ENCODE data around the gene NTMT1. TPM values are rescaled to one million over a fixed set of nuclear protein-coding genes. Genes with fewer than 3 reads are reported as not detected.

NTMT1 gene
- total and polyA plus RNA-seq, 10 of the 15 experiments (the other 5 are each of a cell fraction or from before 2014, with no cell fraction given), result 12.8 to 85.4 (median 39.3) TPM

- TF ChIP-seq, protein P1, sequence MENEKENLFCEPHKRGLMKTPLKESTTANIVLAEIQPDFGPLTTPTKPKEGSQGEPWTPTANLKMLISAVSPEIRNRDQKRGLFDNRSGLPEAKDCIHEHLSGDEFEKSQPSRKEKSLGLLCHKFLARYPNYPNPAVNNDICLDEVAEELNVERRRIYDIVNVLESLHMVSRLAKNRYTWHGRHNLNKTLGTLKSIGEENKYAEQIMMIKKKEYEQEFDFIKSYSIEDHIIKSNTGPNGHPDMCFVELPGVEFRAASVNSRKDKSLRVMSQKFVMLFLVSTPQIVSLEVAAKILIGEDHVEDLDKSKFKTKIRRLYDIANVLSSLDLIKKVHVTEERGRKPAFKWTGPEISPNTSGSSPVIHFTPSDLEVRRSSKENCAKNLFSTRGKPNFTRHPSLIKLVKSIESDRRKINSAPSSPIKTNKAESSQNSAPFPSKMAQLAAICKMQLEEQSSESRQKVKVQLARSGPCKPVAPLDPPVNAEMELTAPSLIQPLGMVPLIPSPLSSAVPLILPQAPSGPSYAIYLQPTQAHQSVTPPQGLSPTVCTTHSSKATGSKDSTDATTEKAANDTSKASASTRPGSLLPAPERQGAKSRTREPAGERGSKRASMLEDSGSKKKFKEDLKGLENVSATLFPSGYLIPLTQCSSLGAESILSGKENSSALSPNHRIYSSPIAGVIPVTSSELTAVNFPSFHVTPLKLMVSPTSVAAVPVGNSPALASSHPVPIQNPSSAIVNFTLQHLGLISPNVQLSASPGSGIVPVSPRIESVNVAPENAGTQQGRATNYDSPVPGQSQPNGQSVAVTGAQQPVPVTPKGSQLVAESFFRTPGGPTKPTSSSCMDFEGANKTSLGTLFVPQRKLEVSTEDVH (IDR thresholded peaks at IDR 0.05; ENCODE audit: low read depth, partially characterized antibody), result no peak
Observed at GRCh38 chr9:129664746-129665388, 38.9 kb downstream of the NTMT1 start (continued).

- no peaks in the 10 kb centered on the region for H3K9me3 ChIP-seq (replicated peaks; ENCODE audit: control insufficient read depth, insufficient read depth, low read length)
- ChIA-PET RAD21 (ENCODE audit: unreplicated experiment) (no interaction called here), CTCF (no interaction called here), POLR2A (no interaction called here), SMC1A (ENCODE audit: uncharacterized antibody, unreplicated experiment) (no interaction called here)
- H4K20me1 ChIP-seq (ENCODE audit: control insufficient read depth, insufficient read depth), result no peaks in the 10 kb centered on the region
- 2% methylated on average over 9 of the region's 37 CpGs for WGBS (ENCODE audit: insufficient coverage, insufficient replicate concordance, low lambda C conversion rate, missing lambda C conversion rate)
- in situ Hi-C loops (cut with MboI), result no loop called here
- H3K27me3 ChIP-seq (replicated peaks in 1 of 2; ENCODE audit: control insufficient read depth in 2 of 2, insufficient read depth in 2 of 2, low read length in 1 of 2), result no peaks in the 10 kb centered on the region; a peak in 2 of 4 replicates
- no peaks in the 10 kb centered on the region for H3K36me3 ChIP-seq (ENCODE audit: control insufficient read depth in 2 of 2, insufficient read depth in 2 of 2, low read length in 1 of 2)
- H3K9ac ChIP-seq (ENCODE audit: control insufficient read depth, insufficient read depth, low read length), result no peak within 1 kb of the TSS
- intact Hi-C loops (cut with micrococcal nuclease; ENCODE audit: unreplicated experiment), result no loop called here
- TF ChIP-seq CHD2 (IDR thresholded peaks at IDR 0.05; ENCODE audit: borderline replicate concordance, low read depth, low read length), result no peak
- TF ChIP-seq, protein P2, sequence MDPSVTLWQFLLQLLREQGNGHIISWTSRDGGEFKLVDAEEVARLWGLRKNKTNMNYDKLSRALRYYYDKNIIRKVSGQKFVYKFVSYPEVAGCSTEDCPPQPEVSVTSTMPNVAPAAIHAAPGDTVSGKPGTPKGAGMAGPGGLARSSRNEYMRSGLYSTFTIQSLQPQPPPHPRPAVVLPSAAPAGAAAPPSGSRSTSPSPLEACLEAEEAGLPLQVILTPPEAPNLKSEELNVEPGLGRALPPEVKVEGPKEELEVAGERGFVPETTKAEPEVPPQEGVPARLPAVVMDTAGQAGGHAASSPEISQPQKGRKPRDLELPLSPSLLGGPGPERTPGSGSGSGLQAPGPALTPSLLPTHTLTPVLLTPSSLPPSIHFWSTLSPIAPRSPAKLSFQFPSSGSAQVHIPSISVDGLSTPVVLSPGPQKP (IDR thresholded peaks at IDR 0.05; ENCODE audit: low read depth, low read length), result no peak
- TF ChIP-seq BCLAF1 (IDR thresholded peaks at IDR 0.05), result no peak
- TF ChIP-seq, protein P3, sequence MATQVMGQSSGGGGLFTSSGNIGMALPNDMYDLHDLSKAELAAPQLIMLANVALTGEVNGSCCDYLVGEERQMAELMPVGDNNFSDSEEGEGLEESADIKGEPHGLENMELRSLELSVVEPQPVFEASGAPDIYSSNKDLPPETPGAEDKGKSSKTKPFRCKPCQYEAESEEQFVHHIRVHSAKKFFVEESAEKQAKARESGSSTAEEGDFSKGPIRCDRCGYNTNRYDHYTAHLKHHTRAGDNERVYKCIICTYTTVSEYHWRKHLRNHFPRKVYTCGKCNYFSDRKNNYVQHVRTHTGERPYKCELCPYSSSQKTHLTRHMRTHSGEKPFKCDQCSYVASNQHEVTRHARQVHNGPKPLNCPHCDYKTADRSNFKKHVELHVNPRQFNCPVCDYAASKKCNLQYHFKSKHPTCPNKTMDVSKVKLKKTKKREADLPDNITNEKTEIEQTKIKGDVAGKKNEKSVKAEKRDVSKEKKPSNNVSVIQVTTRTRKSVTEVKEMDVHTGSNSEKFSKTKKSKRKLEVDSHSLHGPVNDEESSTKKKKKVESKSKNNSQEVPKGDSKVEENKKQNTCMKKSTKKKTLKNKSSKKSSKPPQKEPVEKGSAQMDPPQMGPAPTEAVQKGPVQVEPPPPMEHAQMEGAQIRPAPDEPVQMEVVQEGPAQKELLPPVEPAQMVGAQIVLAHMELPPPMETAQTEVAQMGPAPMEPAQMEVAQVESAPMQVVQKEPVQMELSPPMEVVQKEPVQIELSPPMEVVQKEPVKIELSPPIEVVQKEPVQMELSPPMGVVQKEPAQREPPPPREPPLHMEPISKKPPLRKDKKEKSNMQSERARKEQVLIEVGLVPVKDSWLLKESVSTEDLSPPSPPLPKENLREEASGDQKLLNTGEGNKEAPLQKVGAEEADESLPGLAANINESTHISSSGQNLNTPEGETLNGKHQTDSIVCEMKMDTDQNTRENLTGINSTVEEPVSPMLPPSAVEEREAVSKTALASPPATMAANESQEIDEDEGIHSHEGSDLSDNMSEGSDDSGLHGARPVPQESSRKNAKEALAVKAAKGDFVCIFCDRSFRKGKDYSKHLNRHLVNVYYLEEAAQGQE (IDR thresholded peaks at IDR 0.05; ENCODE audit: low read depth, low read length), result no peak
- no peak for TF ChIP-seq CREB1 (IDR thresholded peaks at IDR 0.05; ENCODE audit: low read depth)
- TF ChIP-seq RUNX3 (IDR thresholded peaks at IDR 0.05; ENCODE audit: low read length), result no peak
- H3K4me1 ChIP-seq (ENCODE audit: control insufficient read depth, insufficient read depth, low read length), result no peaks in the 10 kb centered on the region
- DNase-seq (ENCODE audit: low read depth, low spot score) (no peak), FAIRE-seq (no peak), ATAC-seq (no peak)
- no peak within 1 kb of the TSS for H3K27ac ChIP-seq (ENCODE audit: control insufficient read depth, insufficient read depth)
- no TSS peak for BruUV-seq (replicated peaks)
- no peak within 1 kb of the TSS for H3K4me2 ChIP-seq (ENCODE audit: control insufficient read depth, insufficient read depth)
- no peaks in the 10 kb centered on the region for H3K79me2 ChIP-seq (ENCODE audit: control insufficient read depth, insufficient read depth, low read length)
- no peak within 1 kb of the TSS for H2AFZ ChIP-seq (ENCODE audit: control insufficient read depth, low read depth, low read length)
- H3K4me3 ChIP-seq, result no peak within 1 kb of the TSS
Observed at GRCh38 chr9:129665389-129665775, 39.4 kb downstream of the NTMT1 start, which contains the start of gene PRRX2. Gene PRRX2, plus strand, starts transcription at chr9:129665647. Its CDS starts 221 bp downstream, at chr9:129665868.

Measured in GM12878 (cell line).